CD4-positive, alpha-beta T cell (primary cell): ENCODE data around the gene CEP89. TPM values are rescaled to one million over a fixed set of nuclear protein-coding genes. Genes with fewer than 3 reads are reported as not detected.
"Not testable (repeated sequence)": the region's sequence is repeated elsewhere in the genome, so short reads cannot be mapped to it uniquely, and the experiment has no call there.

Experiments
- ATAC-seq: fragments of 200-7000 bp; cut with Tn5 transposase; one replicate; pipeline ENCODE4 v1.10.0; 2022; ENCODE audit warnings: mild to moderate bottlenecking; ENCODE audit not compliant: poor library complexity
- CTCF ChIA-PET: fragments of 350-600 bp; sonication (Branson Sonifier 250); formaldehyde crosslinking; loops from one replicate; lab custom pipeline; 2021; ENCODE audit warnings: antibody characterized with exemption, inconsistent platforms; lab: Charles Lee
- POLR2A ChIA-PET: fragments of 350-600 bp; sonication (Branson Sonifier 250); formaldehyde crosslinking; loops from one replicate; lab custom pipeline; 2021; ENCODE audit warnings: antibody characterized with exemption, inconsistent platforms; lab: Charles Lee
- DNase-seq, 14 experiments: peaks; one replicate each; pipeline ENCODE4 v3.0.0-alpha.2; 2013 to 2020; ENCODE audit warnings: mixed read lengths in 2 of 14
- H3K27ac ChIP-seq, 2 donors: one replicate each; pipeline versions ENCODE4 v1.5.1 to v1.7.0; 2013; ENCODE audit warnings: low read length in 2 of 2, low read depth in 1 of 2, mild to moderate bottlenecking in 1 of 2
- H3K27me3 ChIP-seq, 2 experiments: 1 replicate in 1 of 2; 2 replicates in 1 of 2; pipeline versions ENCODE4 v1.6.1 to v1.7.0; 2013; ENCODE audit warnings: low read length in 2 of 2, control low read depth in 1 of 2, mild to moderate bottlenecking in 1 of 2, moderate library complexity in 1 of 2; ENCODE audit not compliant: insufficient read depth in 2 of 2, control insufficient read depth in 1 of 2
- H3K36me3 ChIP-seq: one replicate; pipeline ENCODE4 v1.6.1; 2013; ENCODE audit warnings: low read length, control low read depth; ENCODE audit not compliant: insufficient read depth
- H3K4me1 ChIP-seq: one replicate; pipeline ENCODE4 v1.6.1; 2013; ENCODE audit warnings: low read length, control low read depth; ENCODE audit not compliant: insufficient read depth
- H3K4me3 ChIP-seq: one replicate; pipeline ENCODE4 v1.5.1; 2013; ENCODE audit warnings: mild to moderate bottlenecking, low read length, moderate library complexity
- H3K9me3 ChIP-seq, 2 experiments: 1 replicate in 1 of 2; 2 replicates in 1 of 2; pipeline versions ENCODE4 v1.6.1 to v1.7.0; 2013; ENCODE audit warnings: low read length in 2 of 2, mild to moderate bottlenecking in 2 of 2, control low read depth in 1 of 2, moderate library complexity in 1 of 2; ENCODE audit not compliant: control insufficient read depth in 1 of 2, insufficient read depth in 1 of 2
- H3K27ac Mint-ChIP-seq: one replicate; pipeline ENCODE4 v1.8.0; 2020; ENCODE audit warnings: mixed read lengths
- H3K27me3 Mint-ChIP-seq: one replicate; pipeline ENCODE4 v1.8.0; 2021; ENCODE audit warnings: mixed read lengths
- H3K36me3 Mint-ChIP-seq: one replicate; pipeline ENCODE4 v1.8.0; 2021; ENCODE audit warnings: low read depth, mixed read lengths
- H3K4me1 Mint-ChIP-seq: one replicate; pipeline ENCODE4 v1.8.0; 2021; ENCODE audit warnings: low read depth, mixed read lengths
- H3K4me3 Mint-ChIP-seq: one replicate; pipeline ENCODE4 v1.8.0; 2020; ENCODE audit warnings: mild to moderate bottlenecking, mixed read lengths
- H3K9me3 Mint-ChIP-seq: one replicate; pipeline ENCODE4 v1.8.0; 2020; ENCODE audit warnings: mixed read lengths
- CTCF ChIP-seq: fragments of 200-600 bp; IDR thresholded peaks from one replicate; pipeline ENCODE4 v1.8.0; 2022; ENCODE audit warnings: antibody characterized with exemption, mild to moderate bottlenecking
- intact Hi-C, 2 experiments: fragments of 100-400 bp; cut with DNase I in 1 of 2; cut with micrococcal nuclease in 1 of 2; formaldehyde crosslinking; loops; one replicate each; pipeline versions ENCODE4 v1.15.1 to v1.9.0; 2023 to 2025; cut with DNase I, micrococcal nuclease
- total RNA-seq, 174 experiments: library from RNA in 2 of 174; stranded (reverse) in 2 of 174; gene quantifications; one replicate each; pipeline ENCODE4 v1.2.3 and lab custom pipeline; 2021 to 2026

Gene CEP89
- total RNA-seq, 2 experiments from 2014 or later: 4.0 to 5.1 TPM

GRCh38 chr19:32988724-32989123 is 17.0 kb upstream of the CEP89 start:
- no peak for DNase-seq
- H3K27me3 ChIP-seq: no peaks in the 10 kb centered on the region
- no peak overlapping the region for H3K4me3 ChIP-seq
- intact Hi-C loops: no loop called here
- no peaks in the 10 kb centered on the region for H3K4me1 ChIP-seq
- H3K27me3 Mint-ChIP-seq: no peaks in the 10 kb centered on the region
- H3K36me3 ChIP-seq: no peaks in the 10 kb centered on the region
- no peaks in the 10 kb centered on the region for H3K36me3 Mint-ChIP-seq
- CTCF ChIA-PET: no interaction called here
- ATAC-seq: no peak
- H3K9me3 Mint-ChIP-seq: no peaks in the 10 kb centered on the region
- H3K9me3 ChIP-seq: no peaks in the 10 kb centered on the region
- H3K4me3 Mint-ChIP-seq: no peak overlapping the region
- no peak for TF ChIP-seq CTCF
- POLR2A ChIA-PET: no interaction called here
- H3K4me1 Mint-ChIP-seq: no peaks in the 10 kb centered on the region
- H3K27ac ChIP-seq: no peak overlapping the region
- H3K27ac Mint-ChIP-seq: no peak overlapping the region

GRCh38 chr19:32988254-32988653 is 16.5 kb upstream of the CEP89 start:
- H3K9me3 ChIP-seq, H3K27ac Mint-ChIP-seq, POLR2A ChIA-PET, intact Hi-C loops, DNase-seq, H3K27me3 Mint-ChIP-seq, ATAC-seq, H3K4me3 ChIP-seq, H3K4me1 Mint-ChIP-seq, H3K36me3 Mint-ChIP-seq, H3K36me3 ChIP-seq, H3K9me3 Mint-ChIP-seq, H3K27me3 ChIP-seq, H3K4me1 ChIP-seq, H3K27ac ChIP-seq, H3K4me3 Mint-ChIP-seq, CTCF ChIA-PET: not testable (repeated sequence)

GRCh38 chr19:32982488-32982887 is 10.7 kb upstream of the CEP89 start:
- CTCF ChIA-PET, H3K9me3 ChIP-seq, H3K27ac ChIP-seq, ATAC-seq, DNase-seq, H3K4me3 Mint-ChIP-seq, H3K4me1 ChIP-seq, H3K36me3 Mint-ChIP-seq, H3K9me3 Mint-ChIP-seq, H3K27me3 ChIP-seq, H3K36me3 ChIP-seq, H3K27ac Mint-ChIP-seq, POLR2A ChIA-PET, H3K4me3 ChIP-seq, H3K27me3 Mint-ChIP-seq, intact Hi-C loops, H3K4me1 Mint-ChIP-seq: not testable (repeated sequence)

- H3K9me3 ChIP-seq, H3K9me3 Mint-ChIP-seq, H3K4me1 ChIP-seq, H3K36me3 ChIP-seq, H3K27ac Mint-ChIP-seq, H3K4me1 Mint-ChIP-seq, H3K36me3 Mint-ChIP-seq, H3K4me3 Mint-ChIP-seq, ATAC-seq, H3K4me3 ChIP-seq, H3K27me3 ChIP-seq, H3K27me3 Mint-ChIP-seq, CTCF ChIA-PET, POLR2A ChIA-PET, H3K27ac ChIP-seq, DNase-seq: not testable (repeated sequence)
- intact Hi-C loops: loop anchor here (5.0 to 10.0 kb wide), 4 partner anchors 105 to 545 kb away; partner anchors contain the start of genes GPATCH1 (in 1 of the 2), NUDT19 (in 1 of the 2), PDCD5 (in 1 of the 2) and PEPD (in 1 of the 2)
These were observed 8.0 kb upstream of the CEP89 start for GRCh38 chr19:32979807-32980206.

- H3K27me3 Mint-ChIP-seq, H3K27me3 ChIP-seq, H3K9me3 ChIP-seq, DNase-seq, H3K4me3 ChIP-seq, H3K4me3 Mint-ChIP-seq, H3K9me3 Mint-ChIP-seq, H3K27ac ChIP-seq, H3K4me1 Mint-ChIP-seq, H3K36me3 Mint-ChIP-seq, ATAC-seq, POLR2A ChIA-PET, H3K36me3 ChIP-seq, H3K27ac Mint-ChIP-seq, H3K4me1 ChIP-seq, CTCF ChIA-PET: not testable (repeated sequence)
- intact Hi-C loops: loop anchor here (2.0 to 10.0 kb wide), 5 partner anchors 107 to 547 kb away; partner anchors contain the start of genes GPATCH1 (in 1 of the 2), NUDT19 (in 1 of the 2), PDCD5 (in 1 of the 2) and PEPD (in 1 of the 2)
These were observed 6.1 kb upstream of the CEP89 start for GRCh38 chr19:32977813-32978212.
